Gastroesophageal sphincter (tissue), 4 donors: ENCODE data around the gene SPEG. TPM values are rescaled to one million over a fixed set of nuclear protein-coding genes. Genes with fewer than 3 reads are reported as not detected.
A peak's percentile ranks its signal among the peaks of the same experiment; 100 is the strongest.

ENCODE experiments used
- ATAC-seq: fragments of 150-250 bp; one replicate; pipeline ENCODE4 v1.9.1; 2016; ENCODE audit warnings: mild to moderate bottlenecking, moderate library complexity
- H3K27ac ChIP-seq, 4 donors: fragments of 200-600 bp; sonication (generic) in 3 of 4; 1 replicate in 3 of 4; 2 replicates in 1 of 4; pipeline ENCODE4 v1.5.1; 2016 to 2019
- H3K27me3 ChIP-seq: fragments of 200-600 bp; sonication (generic); one replicate; pipeline ENCODE4 v1.5.1; 2019
- H3K36me3 ChIP-seq, 2 donors: fragments of 200-600 bp; sonication (generic); one replicate each; pipeline ENCODE4 v1.5.1; 2019; ENCODE audit warnings: control low read depth in 1 of 2
- H3K4me1 ChIP-seq, 3 donors: fragments of 200-600 bp; sonication (generic); 1 replicate in 2 of 3; 2 replicates in 1 of 3; pipeline ENCODE4 v1.5.1; 2016 to 2019; ENCODE audit warnings: control low read depth in 2 of 3
- H3K4me3 ChIP-seq, 2 donors: fragments of 200-600 bp; sonication (generic); one replicate each; pipeline ENCODE4 v1.5.1; 2019; ENCODE audit warnings: mild to moderate bottlenecking in 1 of 2, moderate library complexity in 1 of 2
- H3K9me3 ChIP-seq, 3 donors: fragments of 200-600 bp; sonication (generic); one replicate each; pipeline ENCODE4 v1.5.1; 2017 to 2019; ENCODE audit warnings: control low read depth in 2 of 3
- EP300 ChIP-seq: sonication (generic); formaldehyde crosslinking; IDR thresholded peaks from one replicate; pipeline ENCODE4 v1.6.1; 2017; ENCODE audit warnings: antibody characterized with exemption, mild to moderate bottlenecking
- POLR2A ChIP-seq, 2 donors: fragments of 450-650 bp; IDR thresholded peaks; one replicate each; pipeline ENCODE4 v1.6.1; 2017; ENCODE audit warnings: antibody characterized with exemption in 2 of 2, mild to moderate bottlenecking in 2 of 2, moderate library complexity in 1 of 2
- POLR2AphosphoS5 ChIP-seq: sonication (generic); formaldehyde crosslinking; IDR thresholded peaks from one replicate; pipeline ENCODE4 v1.6.1; 2017; ENCODE audit warnings: antibody characterized with exemption
- WGBS, 2 donors: methylation state at CpG; one replicate each; pipeline ENCODE4 v1.1.5; 2018; ENCODE audit warnings: low coverage in 1 of 2; 5-methylcytosine and 5-hydroxymethylcytosine counted together
- total RNA-seq, 4 donors: library from RNA; depleted of rRNA; stranded (reverse); fragments of >200 nt; gene quantifications; one replicate each; pipeline ENCODE4 v1.1.0, GENCODE V29; 2016
- TF ChIP-seq, protein P1 (sequence below), 4 experiments: fragments of 200-600 bp in 2 of 4; fragments of 450-650 bp in 2 of 4; sonication (generic) in 1 of 4; IDR thresholded peaks; one replicate each; pipeline ENCODE4 v1.5.1; 2017 to 2019; ENCODE audit warnings: antibody characterized with exemption in 4 of 4, mild to moderate bottlenecking in 2 of 4, moderate library complexity in 2 of 4

SPEG gene
- total RNA-seq, 4 donors from 2014 or later, result 90.2 to 307 (median 214) TPM

GRCh38 chr2:219428469-219428868, 6.2 kb upstream of the SPEG start:
- H3K36me3 ChIP-seq, result peaks cover 0 to 24% of the 10 kb centered on the region in 2 donors
- no peaks in the 10 kb centered on the region for H3K9me3 ChIP-seq
- H3K27ac ChIP-seq, result peak overlapping the region; percentile 74 to 97 (median 94)
- ATAC-seq, result no peak
- peaks cover 0 to 56% (median 5%) of the 10 kb centered on the region in 3 donors for H3K4me1 ChIP-seq
- no peak overlapping the region for H3K4me3 ChIP-seq
- TF ChIP-seq POLR2AphosphoS5 (peak; percentile 54), EP300 (no peak), POLR2A (IDR thresholded peaks at IDR 0.05) (peak in 1 of 2 donors; percentile 10)
- TF ChIP-seq, protein P1, sequence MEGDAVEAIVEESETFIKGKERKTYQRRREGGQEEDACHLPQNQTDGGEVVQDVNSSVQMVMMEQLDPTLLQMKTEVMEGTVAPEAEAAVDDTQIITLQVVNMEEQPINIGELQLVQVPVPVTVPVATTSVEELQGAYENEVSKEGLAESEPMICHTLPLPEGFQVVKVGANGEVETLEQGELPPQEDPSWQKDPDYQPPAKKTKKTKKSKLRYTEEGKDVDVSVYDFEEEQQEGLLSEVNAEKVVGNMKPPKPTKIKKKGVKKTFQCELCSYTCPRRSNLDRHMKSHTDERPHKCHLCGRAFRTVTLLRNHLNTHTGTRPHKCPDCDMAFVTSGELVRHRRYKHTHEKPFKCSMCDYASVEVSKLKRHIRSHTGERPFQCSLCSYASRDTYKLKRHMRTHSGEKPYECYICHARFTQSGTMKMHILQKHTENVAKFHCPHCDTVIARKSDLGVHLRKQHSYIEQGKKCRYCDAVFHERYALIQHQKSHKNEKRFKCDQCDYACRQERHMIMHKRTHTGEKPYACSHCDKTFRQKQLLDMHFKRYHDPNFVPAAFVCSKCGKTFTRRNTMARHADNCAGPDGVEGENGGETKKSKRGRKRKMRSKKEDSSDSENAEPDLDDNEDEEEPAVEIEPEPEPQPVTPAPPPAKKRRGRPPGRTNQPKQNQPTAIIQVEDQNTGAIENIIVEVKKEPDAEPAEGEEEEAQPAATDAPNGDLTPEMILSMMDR (IDR thresholded peaks at IDR 0.05), result peak in 1 of 4 experiments; percentile 18
- no peaks in the 10 kb centered on the region for H3K27me3 ChIP-seq

GRCh38 chr2:219429958-219430606, 4.6 kb upstream of the SPEG start:
- peaks cover 0 to 19% of the 10 kb centered on the region in 2 donors for H3K36me3 ChIP-seq
- 68 to 92% methylated on average over 2 to 7 of the region's 7 CpGs for WGBS, 2 donors
- peaks cover 0 to 53% (median 10%) of the 10 kb centered on the region in 3 donors for H3K4me1 ChIP-seq

GRCh38 chr2:219430633-219431615, 3.7 kb upstream of the SPEG start:
- TF ChIP-seq POLR2A (IDR thresholded peaks at IDR 0.05) (peak; percentile 14 to 22), POLR2AphosphoS5 (peak; percentile 47), EP300 (no peak)
- TF ChIP-seq, protein P1 (IDR thresholded peaks at IDR 0.05), result peak in 1 of 4 experiments; percentile 54
- H3K4me3 ChIP-seq, result no peak overlapping the region
- ATAC-seq, result peak; percentile 31
- peaks cover 15% of the 10 kb centered on the region for H3K27me3 ChIP-seq
- peaks cover 0 to 11% of the 10 kb centered on the region in 2 donors for H3K36me3 ChIP-seq
- 27 to 49% methylated on average over 3 to 6 of the region's 9 CpGs for WGBS, 2 donors
- H3K27ac ChIP-seq, result peak overlapping the region; percentile 74 to 99 (median 95)
- no peaks in the 10 kb centered on the region for H3K9me3 ChIP-seq
- peaks cover 2 to 53% (median 15%) of the 10 kb centered on the region in 3 donors for H3K4me1 ChIP-seq

More at GRCh38 chr2:219429958-219430606, 4.6 kb upstream of the SPEG start:
- peak overlapping the region; percentile 74 to 99 (median 95) for H3K27ac ChIP-seq
- TF ChIP-seq EP300 (no peak), POLR2A (IDR thresholded peaks at IDR 0.05) (peak; percentile 10 to 12), POLR2AphosphoS5 (peak; percentile 84)
- TF ChIP-seq, protein P1 (IDR thresholded peaks at IDR 0.05), result no peak
- no peak overlapping the region for H3K4me3 ChIP-seq
- no peaks in the 10 kb centered on the region for H3K9me3 ChIP-seq
- peaks cover 6% of the 10 kb centered on the region for H3K27me3 ChIP-seq
- ATAC-seq, result no peak

DNA sequence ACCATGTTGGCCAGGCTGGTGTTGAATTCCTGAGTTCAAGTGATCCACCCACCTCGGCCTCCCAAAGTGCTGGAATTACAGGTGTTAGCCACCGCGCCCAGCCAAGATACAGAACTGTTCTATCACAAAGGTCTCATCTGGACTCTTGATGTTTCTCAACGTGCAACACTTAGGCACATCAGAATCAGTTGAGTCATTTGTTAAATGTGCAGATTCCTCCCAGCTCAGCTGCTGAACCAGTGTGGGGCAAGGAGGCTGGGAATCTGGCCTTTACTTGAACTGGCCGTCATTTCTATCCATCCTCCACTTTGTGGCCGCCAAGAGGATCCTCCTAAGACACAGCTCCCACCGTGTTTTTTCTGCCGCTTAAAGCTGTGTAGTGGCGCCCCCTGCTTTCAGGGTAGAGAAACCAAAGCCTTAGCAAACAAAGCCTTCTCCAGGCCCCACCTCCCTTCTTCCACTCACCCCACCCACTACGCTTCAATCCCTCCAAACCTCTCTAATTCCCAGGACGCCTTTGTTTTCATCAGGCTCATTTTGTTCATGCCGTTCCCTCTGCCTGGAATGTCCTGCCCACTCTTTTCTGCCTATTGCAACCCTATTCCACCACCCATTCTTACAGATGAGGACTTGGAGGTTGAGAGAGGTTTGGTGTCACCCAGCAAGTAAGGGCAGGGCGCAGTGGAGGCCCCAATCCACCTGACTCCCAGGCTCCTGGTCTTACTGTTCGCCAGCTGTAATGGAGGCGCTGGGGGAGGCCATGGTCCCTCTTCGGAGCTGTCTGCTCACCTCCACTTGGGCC, 776 bp upstream of the SPEG start:
- TF ChIP-seq POLR2AphosphoS5 (peak; percentile 98), POLR2A (IDR thresholded peaks at IDR 0.05) (peak; percentile 65 to 69), EP300 (peak; percentile 79)
- TF ChIP-seq, protein P1 (IDR thresholded peaks at IDR 0.05), result peak in 3 of 4 experiments; percentile 74 to 85 (median 84)
- H3K27ac ChIP-seq, result peak overlapping the region; percentile 93 to 99 (median 98)
- peaks cover 7 to 76% (median 31%) of the 10 kb centered on the region in 3 donors for H3K4me1 ChIP-seq
- peak overlapping the region; percentile 38 to 58 for H3K4me3 ChIP-seq
- H3K27me3 ChIP-seq, result peaks cover 16% of the 10 kb centered on the region
- ATAC-seq, result peak; percentile 83
- no peaks in the 10 kb centered on the region for H3K9me3 ChIP-seq
- H3K36me3 ChIP-seq, result no peaks in the 10 kb centered on the region
- WGBS, 2 donors, result 20 to 42% methylated on average over 1 to 14 of the region's 16 CpGs
